H1 (cell line): ENCODE measurements around the gene TMEM116. TPM values are rescaled to one million over a fixed set of nuclear protein-coding genes. Genes with fewer than 3 reads are reported as not detected.

Experiments
- CTCF ChIA-PET: fragments of 300-600 bp; sonication (Branson Sonifier 250); formaldehyde crosslinking; loops from one replicate; lab custom pipeline; 2021; ENCODE audit not compliant: partially characterized antibody; lab: Charles Lee
- POLR2A ChIA-PET: fragments of 300-600 bp; sonication (Branson Sonifier 250); formaldehyde crosslinking; loops from one replicate; lab custom pipeline; 2021; ENCODE audit warnings: inconsistent platforms; ENCODE audit not compliant: partially characterized antibody; lab: Charles Lee
- DNase-seq, 2 experiments: peaks; one replicate each; pipeline versions ENCODE4 v3.0.0 to v3.0.0-alpha.2; 2010 to 2022; ENCODE audit warnings: low spot score in 2 of 2, low read depth in 1 of 2, mixed read lengths in 1 of 2
- FAIRE-seq: peaks from 2 replicates; lab custom pipeline; 2011; peaks lifted over from hg19 to GRCh38; lab: Jason Lieb, UNC
- H2AFZ ChIP-seq: 2 replicates; pipeline ENCODE4 v1.8.1; 2012; ENCODE audit warnings: low read length, inconsistent platforms
- H2AK5ac ChIP-seq: 2 replicates; pipeline ENCODE4 v1.6.1; 2013; ENCODE audit warnings: low read depth, low read length
- H2BK120ac ChIP-seq: replicated peaks from 2 replicates; pipeline ENCODE3; 2013; ENCODE audit warnings: low read depth, low read length, inconsistent platforms
- H2BK12ac ChIP-seq: 2 replicates; pipeline ENCODE4 v1.6.1; 2013; ENCODE audit warnings: low read depth, low read length
- H2BK15ac ChIP-seq: 2 replicates; pipeline ENCODE4 v1.6.1; 2013; ENCODE audit warnings: low read length
- H2BK20ac ChIP-seq: 2 replicates; pipeline ENCODE4 v1.6.1; 2013; ENCODE audit warnings: low read length
- H2BK5ac ChIP-seq: 2 replicates; pipeline ENCODE4 v1.6.1; 2013; ENCODE audit warnings: low read depth, low read length
- H3K14ac ChIP-seq: 2 replicates; pipeline ENCODE4 v1.6.1; 2013; ENCODE audit warnings: inconsistent platforms; ENCODE audit not compliant: insufficient read length
- H3K18ac ChIP-seq: 2 replicates; pipeline ENCODE4 v1.6.1; 2013; ENCODE audit warnings: low read length; ENCODE audit errors: extremely low read depth
- H3K23ac ChIP-seq: 2 replicates; pipeline ENCODE4 v1.6.1; 2013; ENCODE audit warnings: inconsistent platforms; ENCODE audit not compliant: insufficient read length
- H3K23me2 ChIP-seq: 2 replicates; pipeline ENCODE4 v1.6.1; 2013; ENCODE audit warnings: low read depth, low read length
- H3K27ac ChIP-seq: 2 replicates; pipeline ENCODE4 v1.6.1; 2011; ENCODE audit warnings: low read depth, low read length, inconsistent platforms
- H3K27me3 ChIP-seq, 4 experiments: replicated peaks in 1 of 4; 1 replicate in 1 of 4; 2 replicates in 3 of 4; pipeline versions ENCODE4 v1.6.1 to v1.8.1; 2011 to 2013; ENCODE audit warnings: low read length in 3 of 4, mild to moderate bottlenecking in 3 of 4, inconsistent platforms in 2 of 4, mixed read lengths in 2 of 4, moderate library complexity in 1 of 4; ENCODE audit not compliant: control insufficient read depth in 3 of 4, insufficient read depth in 3 of 4; ENCODE audit errors: extremely low read depth in 1 of 4
- H3K36me3 ChIP-seq, 4 experiments: 2 replicates each; pipeline versions ENCODE4 v1.6.1 to v1.8.1; 2011 to 2013; ENCODE audit warnings: mild to moderate bottlenecking in 4 of 4, low read length in 3 of 4, moderate library complexity in 2 of 4, control low read depth in 1 of 4, inconsistent platforms in 1 of 4; ENCODE audit not compliant: insufficient read depth in 4 of 4, control insufficient read depth in 2 of 4
- H3K4ac ChIP-seq: replicated peaks from 2 replicates; pipeline ENCODE3; 2013; ENCODE audit warnings: low read length, low read depth, mixed read lengths, inconsistent platforms; ENCODE audit not compliant: insufficient read length
- H3K4me1 ChIP-seq, 4 experiments: replicated peaks in 1 of 4; 1 replicate in 1 of 4; 2 replicates in 3 of 4; pipeline versions ENCODE4 v1.6.1 to v1.8.1; 2011 to 2013; ENCODE audit warnings: low read length in 3 of 4, inconsistent platforms in 2 of 4, mixed read lengths in 1 of 4; ENCODE audit not compliant: insufficient read depth in 4 of 4, control insufficient read depth in 3 of 4
- H3K4me2 ChIP-seq, 2 experiments: 2 replicates each; pipeline versions ENCODE4 v1.6.1 to v1.8.1; 2011 to 2013; ENCODE audit warnings: low read depth in 2 of 2, low read length in 2 of 2, control low read depth in 1 of 2, inconsistent platforms in 1 of 2, mild to moderate bottlenecking in 1 of 2; ENCODE audit not compliant: insufficient read depth in 1 of 2
- H3K4me3 ChIP-seq, 4 experiments: fragments of 200-600, 300-600 bp in 1 of 4; sonication (generic), shearing (Covaris generic), sonication (Bioruptor Twin) in 1 of 4; 2 replicates each; pipeline versions ENCODE4 v1.5.1 to v1.8.1; 2011 to 2016; ENCODE audit warnings: low read length in 4 of 4, low read depth in 3 of 4, control low read depth in 2 of 4, inconsistent platforms in 2 of 4, mild to moderate bottlenecking in 2 of 4, mixed read lengths in 1 of 4, moderate library complexity in 1 of 4; ENCODE audit not compliant: insufficient read depth in 2 of 4; ENCODE audit errors: extremely low read depth in 1 of 4
- H3K56ac ChIP-seq: replicated peaks from 2 replicates; pipeline ENCODE3; 2013; ENCODE audit warnings: low read depth, mild to moderate bottlenecking, mixed read lengths, low read length, inconsistent platforms; ENCODE audit not compliant: insufficient read length
- H3K79me1 ChIP-seq: 2 replicates; pipeline ENCODE4 v1.6.1; 2013; ENCODE audit warnings: low read depth, low read length, control low read depth
- H3K79me2 ChIP-seq, 2 experiments: 2 replicates each; pipeline versions ENCODE4 v1.6.1 to v1.8.1; 2012 to 2013; ENCODE audit warnings: low read length in 2 of 2, mild to moderate bottlenecking in 2 of 2, inconsistent platforms in 1 of 2; ENCODE audit not compliant: insufficient read depth in 2 of 2, control insufficient read depth in 1 of 2
- H3K9ac ChIP-seq, 4 experiments: replicated peaks in 1 of 4; 1 replicate in 1 of 4; 2 replicates in 3 of 4; pipeline versions ENCODE4 v1.6.1 to v1.8.1; 2011 to 2013; ENCODE audit warnings: low read depth in 3 of 4, low read length in 3 of 4, control low read depth in 2 of 4, mild to moderate bottlenecking in 2 of 4, moderate library complexity in 2 of 4, inconsistent platforms in 1 of 4; ENCODE audit errors: extremely low read depth in 1 of 4
- H3K9me3 ChIP-seq, 2 experiments: 2 replicates each; pipeline versions ENCODE4 v1.6.1 to v1.8.1; 2012 to 2013; ENCODE audit warnings: mild to moderate bottlenecking in 2 of 2, moderate library complexity in 2 of 2, control low read depth in 1 of 2, inconsistent platforms in 1 of 2, low read depth in 1 of 2, low read length in 1 of 2, mixed read lengths in 1 of 2; ENCODE audit not compliant: insufficient read depth in 2 of 2
- H4K20me1 ChIP-seq, 2 experiments: replicated peaks in 1 of 2; 2 replicates each; pipeline versions ENCODE3 to v1.8.1; 2011 to 2013; ENCODE audit warnings: inconsistent platforms in 2 of 2, low read length in 2 of 2, mild to moderate bottlenecking in 1 of 2; ENCODE audit not compliant: insufficient read depth in 2 of 2, control insufficient read depth in 1 of 2
- H4K5ac ChIP-seq: 2 replicates; pipeline ENCODE4 v1.6.1; 2013; ENCODE audit warnings: low read length, low read depth, mixed read lengths, inconsistent platforms; ENCODE audit not compliant: insufficient read length
- H4K8ac ChIP-seq: 2 replicates; pipeline ENCODE4 v1.8.0; 2013; ENCODE audit warnings: mild to moderate bottlenecking, moderate library complexity, low read length, inconsistent platforms; ENCODE audit not compliant: insufficient read depth; ENCODE audit errors: extremely low read depth
- H4K91ac ChIP-seq: replicated peaks from 2 replicates; pipeline ENCODE3; 2013; ENCODE audit warnings: low read length, mixed read lengths, inconsistent platforms; ENCODE audit not compliant: insufficient read length
- BCL11A ChIP-seq, 2 experiments: IDR thresholded peaks; one replicate each; pipeline ENCODE4 v1.6.1; 2011; ENCODE audit warnings: low read depth in 2 of 2, low read length in 2 of 2, mild to moderate bottlenecking in 2 of 2
- EP300 ChIP-seq, 2 experiments: IDR thresholded peaks; 1 replicate in 1 of 2; 2 replicates in 1 of 2; pipeline ENCODE4 v1.6.1; 2011 to 2012; ENCODE audit warnings: low read depth in 2 of 2, low read length in 2 of 2, mild to moderate bottlenecking in 2 of 2, borderline replicate concordance in 1 of 2, inconsistent platforms in 1 of 2, moderate library complexity in 1 of 2
- GTF2F1 ChIP-seq: IDR thresholded peaks from 2 replicates; pipeline ENCODE4 v1.6.1; 2012; ENCODE audit warnings: low read depth, low read length, improper control_type of control experiment, borderline replicate concordance
- JUN ChIP-seq: IDR thresholded peaks from 2 replicates; pipeline ENCODE4 v1.6.1; 2011; ENCODE audit warnings: low read depth, mild to moderate bottlenecking, improper control_type of control experiment, low read length
- JUND ChIP-seq: IDR thresholded peaks from 2 replicates; pipeline ENCODE4 v1.6.1; 2011; ENCODE audit warnings: mild to moderate bottlenecking, improper control_type of control experiment, low read length
- NRF1 ChIP-seq: IDR thresholded peaks from 2 replicates; pipeline ENCODE4 v1.6.1; 2011; ENCODE audit warnings: mild to moderate bottlenecking, low read depth, low read length, improper control_type of control experiment
- POLR2AphosphoS5 ChIP-seq: IDR thresholded peaks from 2 replicates; pipeline ENCODE4 v1.6.1; 2011; ENCODE audit warnings: low read depth, low read length
- RXRA ChIP-seq: IDR thresholded peaks from 2 replicates; pipeline ENCODE4 v1.6.1; 2011; ENCODE audit warnings: low read depth, mild to moderate bottlenecking, low read length, moderate library complexity; ENCODE audit not compliant: insufficient read depth
- SP4 ChIP-seq: IDR thresholded peaks from 2 replicates; pipeline ENCODE4 v1.6.1; 2012; ENCODE audit warnings: low read length, inconsistent platforms
- TAF1 ChIP-seq: IDR thresholded peaks from 2 replicates; pipeline ENCODE4 v1.6.1; 2011; ENCODE audit warnings: mild to moderate bottlenecking, low read depth, low read length
- YY1 ChIP-seq: IDR thresholded peaks from 2 replicates; pipeline ENCODE4 v1.6.1; 2011; ENCODE audit warnings: low read depth, mild to moderate bottlenecking, low read length
- ZNF274 ChIP-seq: IDR thresholded peaks from 2 replicates; pipeline ENCODE4 v1.7.0; 2012; ENCODE audit warnings: low read length, borderline replicate concordance; ENCODE audit errors: extremely low read depth
- WGBS, 2 experiments: shearing (Covaris generic) in 1 of 2; methylation state at CpG; one replicate each; pipeline versions ENCODE4 v1.1.6 to v1.1.7; 2013 to 2015; ENCODE audit warnings: low lambda C conversion rate in 2 of 2, mixed read lengths in 2 of 2, inconsistent platforms in 1 of 2, low coverage in 1 of 2, missing lambda C conversion rate in 1 of 2; ENCODE audit not compliant: insufficient replicate concordance in 2 of 2, insufficient coverage in 1 of 2, insufficient read length in 1 of 2; ENCODE audit errors: extremely low coverage in 1 of 2, missing lambda C conversion rate in 1 of 2; 5-methylcytosine and 5-hydroxymethylcytosine counted together
- polyA plus RNA-seq, 7 experiments: library from polyadenylated mRNA; depleted of rRNA in 3 of 7; stranded (reverse) in 5 of 7; unstranded in 2 of 7; fragments of >200 nt in 5 of 7; fragments of 200-250 nt in 2 of 7; gene quantifications; 1 replicate in 5 of 7; 2 replicates in 1 of 7; 4 replicates in 1 of 7; pipeline versions ENCODE4 v1.2.1 to v1.2.3, GENCODE V29; 2011 to 2013; ENCODE audit warnings: missing spikeins in 2 of 7, mixed read lengths in 2 of 7
- total RNA-seq: library from RNA; stranded (reverse); fragmentation: NEBNext Ultra II Directional; extraction: Animal tissue kit (Norgen Biotek cat#: 25700); gene quantifications from 2 replicates; pipeline ENCODE4 v1.2.1, GENCODE V29; 2021

TMEM116 gene
- total and polyA plus RNA-seq, 2 of the 8 experiments (the other 6 are each of a cell fraction or from before 2014, with no cell fraction given) = 8.1 to 25.2 TPM

DNA sequence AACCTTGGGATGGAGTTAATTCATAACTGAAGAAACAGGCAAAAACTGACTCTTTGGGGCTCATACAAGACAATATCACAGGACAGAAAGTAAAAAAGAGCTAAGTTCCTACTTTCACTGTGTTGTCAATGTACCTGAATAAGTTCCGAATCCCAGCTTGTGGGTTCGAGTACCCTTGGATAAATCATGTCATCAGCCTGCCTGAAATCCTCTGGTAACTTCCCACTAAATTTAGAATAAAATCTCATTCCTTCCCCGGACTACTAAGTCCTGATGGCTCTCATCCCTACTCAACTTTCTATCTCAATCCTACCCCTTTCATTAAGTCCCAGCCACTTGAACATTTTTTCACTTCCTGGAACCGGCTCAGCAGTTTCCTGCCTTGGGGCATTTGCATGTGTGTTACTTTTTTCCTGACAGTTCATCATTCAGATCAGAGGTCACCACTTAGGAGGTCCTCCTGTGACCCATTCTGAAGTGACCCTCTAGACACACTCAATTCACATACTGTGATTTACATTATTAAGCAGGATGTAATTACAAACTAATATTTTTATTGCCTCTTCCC lies 12.9 kb upstream of the TMEM116 start:
- no peak overlapping the region for H3K56ac ChIP-seq
- peaks cover 10 to 16% of the 10 kb centered on the region in 2 experiments for H4K20me1 ChIP-seq
- H3K9me3 ChIP-seq = no peaks in the 10 kb centered on the region
- no peak overlapping the region for H2BK120ac ChIP-seq
- no peak overlapping the region for H3K14ac ChIP-seq
- H3K4ac ChIP-seq = no peak overlapping the region
- peaks cover 0 to 2% (median 0%) of the 10 kb centered on the region in 4 experiments; a peak in 1 of 7 replicates for H3K4me1 ChIP-seq
- H3K79me2 ChIP-seq = peaks cover 0 to 10% of the 10 kb centered on the region in 2 experiments; a peak in 3 of 4 replicates
- no peak overlapping the region for H2AK5ac ChIP-seq
- H4K5ac ChIP-seq = no peak overlapping the region
- 94% methylated on average over 4 of the region's 4 CpGs; no CpG with 5 or more reads in 1 of the 2 experiments for WGBS, 2 experiments
- H2BK20ac ChIP-seq = no peak overlapping the region
- no peak overlapping the region for H4K8ac ChIP-seq
- ChIA-PET POLR2A (interaction anchor here (0.9 to 5.6 kb wide), 4 partner anchors 8 to 104 kb away, joined by 3 to 88 read pairs (median 4); partner anchors contain the start of genes ERP29 and TMEM116), CTCF (interaction anchor here (4.3 kb wide), 1 partner anchor 82 kb away, joined by 18 read pairs; no protein-coding TSS in a partner anchor)
- no peak overlapping the region for H3K9ac ChIP-seq
- H3K27ac ChIP-seq = no peak overlapping the region
- no peak overlapping the region for H3K18ac ChIP-seq
- no peak overlapping the region for H2AFZ ChIP-seq
- H3K27me3 ChIP-seq = no peaks in the 10 kb centered on the region
- FAIRE-seq = no peak
- H3K36me3 ChIP-seq = peaks cover 13 to 54% (median 33%) of the 10 kb centered on the region in 4 experiments
- no peak overlapping the region for H3K4me3 ChIP-seq
- no peak overlapping the region for H3K4me2 ChIP-seq
- H2BK5ac ChIP-seq = no peak overlapping the region
- no peak overlapping the region for H3K23ac ChIP-seq
- H2BK15ac ChIP-seq = no peak overlapping the region
- H2BK12ac ChIP-seq = no peak overlapping the region
- no peak for DNase-seq
- H3K79me1 ChIP-seq = peaks cover 9% of the 10 kb centered on the region; the same call in 1 of the 2 replicates
- no peak overlapping the region for H4K91ac ChIP-seq
- H3K23me2 ChIP-seq = no peaks in the 10 kb centered on the region
- TF ChIP-seq YY1 (no peak), JUN (no peak), ZNF274 (no peak), JUND (no peak), SP4 (no peak), RXRA (no peak), TAF1 (no peak), EP300 (IDR thresholded peaks at IDR 0.05; ENCODE audit: borderline replicate concordance in 1 of 2, low read depth in 2 of 2, low read length in 2 of 2) (no peak), GTF2F1 (no peak), POLR2AphosphoS5 (no peak), NRF1 (no peak), BCL11A (IDR thresholded peaks at IDR 0.05; ENCODE audit: low read depth in 2 of 2, low read length in 2 of 2) (no peak)
